GM19099 (cell line): Measurements from ENCODE around the gene TARBP1.

Experiments used
- POLR2A ChIP-seq: IDR thresholded peaks from 3 replicates; pipeline ENCODE4 v1.6.1; 2011; ENCODE audit warnings: low read depth; ENCODE audit not compliant: insufficient read length; ENCODE audit errors: extremely low read depth

Gene TARBP1

DNA sequence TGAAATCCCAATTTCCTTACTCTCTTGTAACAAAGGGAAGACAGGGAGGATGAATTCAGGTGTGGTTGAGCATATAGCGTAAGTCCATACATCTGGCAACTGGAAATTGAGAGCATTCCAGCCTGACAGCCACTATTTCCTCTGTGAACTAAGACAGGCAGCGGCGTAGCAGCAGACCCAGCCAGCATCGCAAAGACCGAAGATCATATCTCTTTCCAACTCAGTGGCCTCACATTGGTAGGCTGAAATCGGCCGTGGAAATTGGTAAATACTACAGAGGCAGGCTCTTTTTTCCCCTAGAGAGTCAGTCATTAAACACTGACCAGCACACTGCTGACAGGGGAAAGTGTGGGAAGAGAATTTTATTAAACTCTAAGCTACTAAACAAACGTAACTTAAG is 43.4 kb downstream of the TARBP1 start:
- no peak for TF ChIP-seq POLR2A

DNA sequence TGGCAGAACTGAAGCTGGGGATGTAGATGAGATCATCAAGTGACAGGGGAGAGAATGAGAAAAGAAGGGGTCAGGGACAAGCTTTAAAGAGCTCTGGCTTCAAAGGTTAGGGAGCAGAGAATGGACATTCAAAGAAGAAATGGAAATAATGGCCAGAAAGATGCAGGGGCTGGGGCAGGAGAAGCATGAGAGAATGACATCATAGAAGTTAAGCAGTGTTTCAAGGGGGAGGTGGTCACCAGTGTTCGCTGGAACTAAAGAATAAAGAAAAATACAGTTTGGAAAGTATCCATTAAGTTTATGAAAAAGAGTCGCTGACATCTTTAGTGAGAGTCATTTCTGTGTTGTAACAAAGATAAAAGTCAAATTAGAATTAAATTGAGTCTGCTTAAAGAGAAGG is 44.3 kb downstream of the TARBP1 start:
- TF ChIP-seq POLR2A: no peak

DNA sequence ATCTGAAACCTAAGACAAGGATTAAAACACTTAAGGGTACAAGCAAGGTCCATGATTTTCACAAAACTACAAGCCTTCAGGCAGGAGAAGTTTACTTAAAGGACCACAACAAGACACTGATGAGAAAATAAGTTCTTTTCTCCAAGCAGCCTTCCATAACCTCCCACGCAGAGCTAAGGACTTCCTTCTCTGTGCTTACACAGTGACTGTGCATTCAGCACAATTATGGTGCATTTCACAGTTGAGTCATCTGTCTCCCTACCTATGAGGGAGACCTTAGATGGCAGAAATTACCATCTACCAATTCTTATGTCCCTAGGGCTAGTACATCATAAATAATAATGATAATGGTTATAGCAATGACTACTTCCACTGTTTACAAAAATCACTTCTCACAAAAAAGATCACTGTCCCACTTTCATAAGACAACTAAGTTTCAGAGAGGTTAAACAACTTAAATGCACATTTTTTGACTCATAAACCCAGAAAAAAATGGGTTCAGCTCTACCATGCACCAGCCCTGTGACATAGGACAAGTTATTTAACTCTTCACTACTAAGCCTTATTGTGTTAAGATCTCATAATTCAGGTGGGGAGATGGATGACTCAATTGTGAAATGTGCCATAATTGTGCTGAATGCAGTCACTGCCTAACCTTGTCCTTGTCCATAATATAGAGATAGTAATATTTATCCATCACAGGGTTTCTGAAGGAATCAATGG is 45.3 kb downstream of the TARBP1 start:
- no peak for TF ChIP-seq POLR2A

DNA sequence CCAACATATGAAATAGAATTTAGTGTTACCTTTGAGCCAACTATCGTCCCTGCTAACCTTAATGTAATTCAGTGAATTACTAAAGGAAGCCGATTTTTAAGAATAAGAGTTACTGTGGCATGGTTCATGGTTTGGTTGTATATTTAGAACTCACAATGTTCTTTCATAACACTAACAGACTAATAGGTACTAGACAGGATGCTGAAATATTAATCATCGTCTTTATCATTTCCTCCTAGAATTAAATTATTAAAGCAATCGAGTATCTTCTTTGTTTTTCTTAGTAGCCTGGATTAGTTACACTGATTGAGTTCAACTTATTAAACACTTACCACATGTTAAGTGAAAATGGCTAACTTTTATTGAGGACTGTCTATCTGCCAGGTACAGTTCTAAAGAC is 47.7 kb downstream of the TARBP1 start:
- no peak for TF ChIP-seq POLR2A

DNA sequence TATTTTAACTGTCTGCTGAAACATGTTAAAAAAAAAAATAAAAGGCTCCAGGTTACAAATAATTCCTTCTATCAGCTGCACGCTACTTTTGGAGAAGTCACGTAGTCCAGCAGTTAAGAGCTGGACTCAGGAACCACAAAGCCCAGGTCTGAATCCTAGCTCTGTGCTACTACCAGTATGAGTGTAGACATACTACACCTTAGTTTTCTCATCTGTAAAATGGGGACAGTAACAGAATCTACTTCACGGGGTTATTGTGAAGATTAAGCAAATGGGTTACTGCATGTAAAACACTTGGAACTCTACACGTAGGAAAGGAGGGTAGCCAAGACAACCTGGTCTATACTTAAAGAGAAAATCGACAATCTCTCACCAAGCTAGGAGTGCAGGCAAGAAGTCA is 48.3 kb downstream of the TARBP1 start:
- no peak for TF ChIP-seq POLR2A

DNA sequence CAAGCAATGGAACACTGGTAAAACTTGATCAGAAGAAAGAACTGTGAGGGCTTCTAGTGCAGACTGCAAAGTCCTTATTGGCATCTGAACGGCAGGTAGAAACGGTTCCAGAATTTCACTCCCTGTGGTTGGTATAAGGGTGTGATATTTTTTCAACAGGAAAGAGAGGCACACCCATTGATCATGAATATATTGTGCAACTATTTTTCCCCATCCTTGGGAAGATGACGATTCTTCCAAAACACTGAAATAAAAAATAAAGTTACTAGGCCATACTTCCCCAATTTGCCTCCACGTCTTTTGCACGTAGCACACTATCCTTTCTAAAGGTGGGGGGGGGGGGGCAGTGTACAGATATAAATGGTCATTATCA is 49.6 kb downstream of the TARBP1 start:
- TF ChIP-seq POLR2A: no peak

DNA sequence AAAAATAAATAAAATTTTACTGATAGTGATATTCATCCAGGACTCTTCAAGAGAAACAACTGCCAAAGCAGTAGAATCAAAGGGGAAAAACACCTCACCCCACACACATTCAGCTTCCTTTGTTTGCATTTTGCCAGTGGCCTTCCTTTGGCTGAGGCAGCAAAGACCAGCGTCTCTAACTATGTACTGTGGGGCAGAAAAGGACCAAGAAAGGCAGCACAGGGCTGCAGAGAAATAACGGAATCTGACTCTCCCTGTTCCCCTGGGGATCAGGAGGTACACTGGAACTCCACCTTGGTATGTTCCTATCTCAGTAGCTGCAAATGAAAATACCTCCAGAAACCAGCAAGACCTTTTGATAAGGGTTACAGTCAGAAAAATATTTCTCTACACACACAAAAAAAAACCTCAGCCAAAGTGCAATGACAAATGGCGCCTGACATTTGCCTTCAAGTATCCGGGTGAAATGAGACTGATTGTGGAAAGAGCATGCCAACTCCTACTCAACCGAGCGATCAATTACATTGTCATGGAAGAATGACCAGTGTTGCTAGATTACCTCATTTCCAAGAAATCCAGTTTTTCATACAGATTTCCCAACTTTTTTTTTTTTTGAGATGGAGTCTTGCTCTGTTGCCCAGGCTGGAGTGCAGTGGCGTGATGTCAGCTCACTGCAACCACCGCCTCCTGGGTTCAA is 50.9 kb downstream of the TARBP1 start:
- no peak for TF ChIP-seq POLR2A

DNA sequence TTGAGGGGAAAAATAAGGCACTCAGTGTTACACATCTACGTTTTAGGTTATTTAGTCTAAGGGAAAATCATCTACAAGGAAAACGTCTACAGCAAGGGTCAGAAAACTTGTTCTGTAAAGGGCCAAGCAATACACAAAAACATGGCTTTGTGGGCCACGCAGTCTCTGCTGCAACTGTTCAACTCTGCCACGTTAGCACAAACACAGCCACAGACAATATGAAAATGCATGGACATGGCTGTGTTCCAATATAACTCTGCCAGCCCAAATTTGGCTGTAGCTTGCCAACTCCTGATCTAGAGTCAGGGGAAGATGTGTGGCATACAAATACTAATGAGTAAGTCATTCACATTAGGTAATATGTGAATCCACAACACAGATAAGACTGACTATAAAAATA is 65.0 kb downstream of the TARBP1 start:
- TF ChIP-seq POLR2A: no peak

DNA sequence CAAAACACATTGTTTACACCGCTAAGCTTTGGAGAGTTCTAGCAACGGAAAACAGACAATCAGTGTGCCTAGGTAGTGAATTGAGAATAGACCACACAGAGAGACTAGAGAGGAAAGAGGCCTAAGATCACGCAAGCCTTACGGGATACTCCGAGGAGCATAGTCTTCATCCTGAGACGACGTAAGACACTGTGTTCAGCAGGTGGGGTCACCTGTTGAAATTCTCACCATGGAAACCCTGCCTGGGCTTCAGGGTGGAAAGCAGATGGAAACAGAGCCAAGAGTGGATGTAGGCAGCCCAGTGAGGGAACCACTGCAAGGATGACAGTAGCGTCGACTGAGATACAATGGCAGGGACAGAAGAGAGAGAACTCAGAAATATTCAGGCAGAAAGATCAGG is 65.5 kb downstream of the TARBP1 start:
- TF ChIP-seq POLR2A: no peak

DNA sequence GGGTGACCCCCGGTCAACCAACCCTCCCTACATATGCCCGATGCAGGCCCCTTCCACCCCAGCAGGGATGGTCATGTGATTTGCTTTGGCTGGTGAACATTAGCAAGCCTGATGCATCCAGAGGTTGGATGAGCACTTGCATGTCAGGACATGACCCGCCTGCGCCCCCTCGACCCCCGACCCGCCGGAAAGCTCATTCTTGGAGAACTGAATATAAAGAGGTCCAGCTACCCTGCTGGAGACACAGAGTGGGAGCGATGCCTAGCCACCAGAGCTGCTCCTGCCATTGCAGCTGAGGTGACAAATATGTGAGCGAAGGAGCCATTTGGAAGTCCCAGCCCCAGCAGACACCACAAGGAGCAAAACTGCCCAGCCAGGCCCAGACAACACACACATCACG is 66.1 kb downstream of the TARBP1 start:
- no peak for TF ChIP-seq POLR2A

DNA sequence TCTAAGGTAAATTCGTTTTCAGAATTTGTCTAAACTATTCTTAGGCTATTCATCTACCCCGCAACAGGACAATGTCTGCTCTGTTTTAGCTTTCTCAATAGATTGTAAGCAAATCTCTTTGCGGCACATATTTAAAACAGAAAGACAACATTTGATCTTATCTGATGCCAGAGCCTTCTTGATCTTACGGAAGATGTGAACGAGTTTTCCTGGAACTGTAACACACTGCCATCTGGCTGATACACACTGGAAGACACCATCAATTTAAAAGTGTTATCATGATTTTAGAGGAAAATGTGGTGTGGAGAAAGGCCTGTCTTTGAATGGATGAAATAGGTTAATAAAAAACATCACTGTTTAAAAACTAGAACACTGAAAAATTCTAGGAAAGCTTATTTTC is 69.7 kb downstream of the TARBP1 start:
- no peak for TF ChIP-seq POLR2A

DNA sequence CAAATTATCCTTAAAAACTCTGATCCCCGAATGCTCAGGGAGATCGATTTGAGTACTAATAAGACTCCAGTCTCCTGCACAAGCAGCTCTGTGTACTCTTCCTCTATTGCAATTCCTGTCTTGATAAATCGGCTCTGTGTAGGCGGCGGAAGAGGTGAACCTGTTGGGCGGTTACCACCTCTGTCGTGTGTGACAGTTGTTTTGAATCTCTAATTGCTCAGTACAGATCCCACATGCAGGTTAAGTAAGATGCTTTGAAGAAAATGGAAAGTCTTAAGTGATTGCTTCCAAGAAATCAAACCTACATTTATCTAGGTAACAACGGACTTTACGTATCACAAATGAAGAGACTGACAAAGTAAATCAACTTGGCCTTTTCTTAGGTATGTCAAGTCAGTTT is 70.2 kb downstream of the TARBP1 start:
- no peak for TF ChIP-seq POLR2A

DNA sequence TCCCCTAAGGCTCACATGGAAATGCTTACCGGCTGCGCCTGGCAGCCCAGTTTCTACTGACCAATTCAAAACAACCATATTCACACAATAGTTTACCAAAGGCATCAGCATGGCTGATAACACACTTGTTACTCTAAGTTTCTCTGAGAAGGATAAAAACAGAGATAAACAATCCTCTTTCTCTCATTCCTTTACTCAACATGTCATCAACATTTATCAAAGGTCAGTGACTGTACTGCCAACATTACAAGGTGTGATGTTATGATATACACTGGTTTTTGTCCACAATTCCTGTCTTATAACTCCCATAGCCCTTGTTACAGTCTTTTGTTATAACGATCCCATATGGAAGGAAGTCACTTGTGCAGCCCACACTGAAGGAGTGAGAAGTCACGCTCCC is 72.1 kb downstream of the TARBP1 start:
- TF ChIP-seq POLR2A: no peak

DNA sequence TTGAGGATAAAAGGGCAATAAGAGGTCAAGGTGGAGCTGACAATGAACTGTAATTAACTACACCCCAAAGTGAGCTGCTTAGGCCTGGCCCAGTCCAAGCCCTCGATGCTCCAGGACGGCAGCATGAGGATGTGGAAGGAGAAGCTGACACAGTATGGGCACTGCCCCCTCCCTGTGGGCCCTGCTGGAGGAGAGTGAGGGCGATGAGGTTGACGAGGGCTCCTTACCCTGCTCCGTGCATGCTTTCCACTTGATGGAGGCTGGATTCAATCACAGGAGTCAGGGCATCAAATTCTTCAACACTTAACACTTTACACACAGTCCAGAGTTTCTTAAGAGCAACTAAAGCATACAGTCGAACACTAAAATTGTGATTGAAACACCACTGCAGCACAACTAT is 73.3 kb downstream of the TARBP1 start:
- no peak for TF ChIP-seq POLR2A

DNA sequence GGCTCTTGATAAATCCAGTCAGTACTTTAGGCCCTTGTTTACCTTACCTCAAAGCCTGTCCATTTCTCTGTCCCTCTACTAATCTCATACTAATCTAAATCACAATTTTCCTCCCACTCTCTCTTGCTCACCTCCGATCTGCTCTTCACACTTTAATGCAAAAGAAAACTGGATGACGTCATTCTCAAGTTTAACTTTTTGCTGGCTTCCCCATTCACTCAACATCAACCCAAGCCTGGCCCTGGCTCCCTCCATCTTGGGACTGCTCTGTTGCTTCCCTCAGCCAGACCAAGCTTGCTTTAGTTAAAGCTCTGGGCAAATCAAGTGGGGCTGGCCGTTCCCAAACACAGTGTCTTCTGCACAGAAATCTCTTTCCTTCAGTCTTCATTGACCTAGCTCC is 76.0 kb downstream of the TARBP1 start:
- no peak for TF ChIP-seq POLR2A

DNA sequence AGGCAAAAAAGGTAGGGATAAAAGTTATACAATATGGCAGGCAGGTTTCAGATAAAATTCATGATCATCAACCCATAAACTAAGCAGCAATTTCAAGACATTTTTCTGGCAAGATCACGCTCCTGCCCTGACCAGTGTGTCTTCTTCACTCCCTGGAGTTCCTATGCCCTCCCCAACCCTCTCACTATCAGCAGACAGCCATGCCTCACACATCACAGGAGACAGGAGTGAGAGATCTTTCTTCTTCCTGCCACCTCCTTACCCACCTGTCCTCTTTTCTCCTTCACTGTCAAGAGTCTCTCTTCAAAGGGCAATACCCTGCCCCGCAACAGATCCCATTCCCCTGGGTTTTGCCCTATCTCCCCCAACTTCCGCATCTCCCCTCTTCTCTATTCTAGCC is 77.3 kb downstream of the TARBP1 start:
- TF ChIP-seq POLR2A: no peak

DNA sequence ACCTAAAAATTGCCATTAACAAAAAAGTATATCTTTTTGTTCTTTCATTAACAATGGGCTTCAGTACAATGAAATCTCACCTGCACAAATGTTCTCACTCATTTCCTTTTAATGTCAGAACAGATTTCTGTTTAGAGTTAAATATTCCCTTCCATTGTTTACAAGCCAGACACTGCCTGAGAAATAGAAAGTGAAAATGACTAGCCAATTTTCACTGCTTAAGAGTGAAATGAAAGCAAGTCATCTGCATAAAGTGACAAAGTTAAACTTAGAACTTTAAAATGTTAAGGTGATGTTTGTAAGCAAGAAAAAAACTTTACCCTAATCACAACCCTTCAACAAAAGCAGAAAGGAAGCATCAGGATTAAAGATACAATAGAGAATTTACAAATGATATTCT is 78.2 kb downstream of the TARBP1 start:
- TF ChIP-seq POLR2A: no peak
